Kidney epithelial cell (primary cell): ENCODE measurements around the gene VEPH1. TPM values are rescaled to one million over a fixed set of nuclear protein-coding genes. Genes with fewer than 3 reads are reported as not detected.

Source experiments
- DNase-seq: peaks from one replicate; pipeline ENCODE4 v3.0.0-alpha.2; 2010; ENCODE audit warnings: low read depth
- H3K27me3 ChIP-seq: 2 replicates; pipeline ENCODE4 v1.6.0; 2011; ENCODE audit warnings: low read length; ENCODE audit not compliant: control insufficient read depth, insufficient read depth
- H3K36me3 ChIP-seq: 2 replicates; pipeline ENCODE4 v1.5.1; 2011; ENCODE audit warnings: low read length; ENCODE audit not compliant: control insufficient read depth, insufficient read depth
- H3K4me3 ChIP-seq: 2 replicates; pipeline ENCODE4 v1.5.1; 2011; ENCODE audit warnings: low read depth, mild to moderate bottlenecking, control low read depth, low read length
- CTCF ChIP-seq: IDR thresholded peaks from 2 replicates; pipeline ENCODE4 v1.5.1; 2011; ENCODE audit warnings: mild to moderate bottlenecking, moderate library complexity, low read length, control low read depth, inconsistent platforms; ENCODE audit not compliant: insufficient read depth, poor library complexity, severe bottlenecking
- total RNA-seq: library from RNA; depleted of rRNA; stranded (reverse); fragments of >200 nt; gene quantifications from 2 replicates; pipeline ENCODE4 v1.2.3, GENCODE V29; 2015

Gene VEPH1
- total RNA-seq, 1 donor from 2014 or later = 26.0 TPM

- TF ChIP-seq CTCF = no peak
- no peak overlapping the region for H3K4me3 ChIP-seq
- DNase-seq = no peak
- no peaks in the 10 kb centered on the region for H3K27me3 ChIP-seq
- no peaks in the 10 kb centered on the region for H3K36me3 ChIP-seq
Measured at GRCh38 chr3:157323360-157323759, 179.9 kb downstream of the VEPH1 start.

GRCh38 chr3:157319672-157320071 is 183.5 kb downstream of the VEPH1 start:
- Histone ChIP-seq H3K27me3 (no peaks in the 10 kb centered on the region), H3K36me3 (no peaks in the 10 kb centered on the region), H3K4me3 (no peak overlapping the region)
- DNase-seq = no peak
- no peak for TF ChIP-seq CTCF

GRCh38 chr3:157318639-157319288 is 184.5 kb downstream of the VEPH1 start:
- Histone ChIP-seq H3K27me3 (no peaks in the 10 kb centered on the region), H3K4me3 (no peak overlapping the region), H3K36me3 (no peaks in the 10 kb centered on the region)
- no peak for TF ChIP-seq CTCF
- DNase-seq = no peak

GRCh38 chr3:157317895-157318294 is 185.3 kb downstream of the VEPH1 start:
- DNase-seq = no peak
- no peak for TF ChIP-seq CTCF

GRCh38 chr3:157313186-157313585 is 190.0 kb downstream of the VEPH1 start:
- TF ChIP-seq CTCF = no peak
- Histone ChIP-seq H3K4me3 (no peak overlapping the region), H3K36me3 (no peaks in the 10 kb centered on the region), H3K27me3 (no peaks in the 10 kb centered on the region)
- DNase-seq = no peak

More at GRCh38 chr3:157317895-157318294, 185.3 kb downstream of the VEPH1 start:
- no peaks in the 10 kb centered on the region for H3K36me3 ChIP-seq
- no peak overlapping the region for H3K4me3 ChIP-seq
- H3K27me3 ChIP-seq = no peaks in the 10 kb centered on the region

- H3K4me3 ChIP-seq = no peak overlapping the region
- no peak for TF ChIP-seq CTCF
- no peaks in the 10 kb centered on the region for H3K27me3 ChIP-seq
- DNase-seq = no peak
- no peaks in the 10 kb centered on the region for H3K36me3 ChIP-seq
Measured at GRCh38 chr3:157312376-157312745, 190.9 kb downstream of the VEPH1 start.
